ENCODE data around the gene SMOC2.

DNA sequence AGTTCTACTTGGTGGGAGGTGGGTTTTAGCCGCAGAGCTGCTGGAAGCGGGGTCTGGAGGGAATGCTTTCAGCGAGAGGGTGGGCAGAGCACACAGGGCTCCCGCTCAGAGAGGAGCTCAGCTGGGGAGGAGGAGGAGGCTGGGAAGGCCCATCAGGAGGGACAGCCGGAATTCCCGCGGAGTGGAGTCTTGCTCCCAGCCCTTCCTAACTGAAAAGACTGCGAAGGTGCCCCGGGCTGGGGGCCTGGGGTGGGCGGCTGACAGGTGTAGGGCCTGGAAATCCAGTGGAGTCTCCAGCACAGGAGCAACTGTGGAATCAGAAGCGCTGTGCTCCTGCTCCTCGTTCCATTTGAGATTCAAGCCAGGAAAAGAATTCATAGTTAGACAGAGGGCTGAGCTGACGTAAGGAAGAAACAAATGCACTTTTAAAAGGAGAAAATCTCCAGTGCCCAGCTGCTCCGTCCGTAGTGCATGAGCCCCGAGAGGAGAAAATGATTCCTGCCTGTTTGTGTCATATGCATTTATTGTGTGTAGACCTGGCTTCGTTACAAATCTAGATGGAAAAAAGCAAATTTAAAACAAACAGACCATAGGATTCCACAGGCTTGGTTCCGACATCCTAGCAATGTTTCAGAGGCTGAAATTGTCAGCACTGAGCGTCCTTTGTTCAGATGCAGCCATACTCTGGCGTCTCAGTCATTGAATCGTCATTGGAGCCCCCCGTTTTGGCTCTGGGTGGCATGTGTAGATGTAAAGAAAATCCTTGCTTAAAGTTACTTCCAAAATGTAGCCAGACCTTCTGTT lies 197.7 kb downstream of the SMOC2 start:
- TF ChIP-seq, protein P1, sequence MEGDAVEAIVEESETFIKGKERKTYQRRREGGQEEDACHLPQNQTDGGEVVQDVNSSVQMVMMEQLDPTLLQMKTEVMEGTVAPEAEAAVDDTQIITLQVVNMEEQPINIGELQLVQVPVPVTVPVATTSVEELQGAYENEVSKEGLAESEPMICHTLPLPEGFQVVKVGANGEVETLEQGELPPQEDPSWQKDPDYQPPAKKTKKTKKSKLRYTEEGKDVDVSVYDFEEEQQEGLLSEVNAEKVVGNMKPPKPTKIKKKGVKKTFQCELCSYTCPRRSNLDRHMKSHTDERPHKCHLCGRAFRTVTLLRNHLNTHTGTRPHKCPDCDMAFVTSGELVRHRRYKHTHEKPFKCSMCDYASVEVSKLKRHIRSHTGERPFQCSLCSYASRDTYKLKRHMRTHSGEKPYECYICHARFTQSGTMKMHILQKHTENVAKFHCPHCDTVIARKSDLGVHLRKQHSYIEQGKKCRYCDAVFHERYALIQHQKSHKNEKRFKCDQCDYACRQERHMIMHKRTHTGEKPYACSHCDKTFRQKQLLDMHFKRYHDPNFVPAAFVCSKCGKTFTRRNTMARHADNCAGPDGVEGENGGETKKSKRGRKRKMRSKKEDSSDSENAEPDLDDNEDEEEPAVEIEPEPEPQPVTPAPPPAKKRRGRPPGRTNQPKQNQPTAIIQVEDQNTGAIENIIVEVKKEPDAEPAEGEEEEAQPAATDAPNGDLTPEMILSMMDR (conservative IDR thresholded peaks at IDR 0.05; ENCODE audit: low read depth, low read length): no peak
- TF ChIP-seq RFX5 (IDR thresholded peaks at IDR 0.05; ENCODE audit: low read depth, low read length): no peak
- no peak for TF ChIP-seq RAD21 (IDR thresholded peaks at IDR 0.05; ENCODE audit: low read length)
- TF ChIP-seq SMC3 (IDR thresholded peaks at IDR 0.05; ENCODE audit: low read depth, low read length): no peak
- no peak for TF ChIP-seq CEBPB (IDR thresholded peaks at IDR 0.05; ENCODE audit: low read depth, low read length)

All from IMR-90 (cell line).